Panc1 (cell line): ENCODE results near the gene ZNF222.

Source experiments
- TCF7L2 ChIP-seq: IDR thresholded peaks from 2 replicates; pipeline ENCODE4 v1.6.1; 2011; ENCODE audit warnings: mild to moderate bottlenecking, low read depth, low read length, inconsistent platforms
- TF ChIP-seq, protein P1 (sequence below): fragments of 450-650 bp; IDR thresholded peaks from 2 replicates; pipeline ENCODE4 v1.5.1; 2017; ENCODE audit warnings: mild to moderate bottlenecking
- TF ChIP-seq, protein P2 (sequence below), 2 experiments: IDR thresholded peaks; 2 replicates each; pipeline ENCODE4 v1.6.1; 2011 to 2012; ENCODE audit warnings: low read depth in 2 of 2, control low read depth in 1 of 2, low read length in 1 of 2, mild to moderate bottlenecking in 1 of 2, moderate library complexity in 1 of 2; ENCODE audit not compliant: insufficient read depth in 1 of 2

DNA sequence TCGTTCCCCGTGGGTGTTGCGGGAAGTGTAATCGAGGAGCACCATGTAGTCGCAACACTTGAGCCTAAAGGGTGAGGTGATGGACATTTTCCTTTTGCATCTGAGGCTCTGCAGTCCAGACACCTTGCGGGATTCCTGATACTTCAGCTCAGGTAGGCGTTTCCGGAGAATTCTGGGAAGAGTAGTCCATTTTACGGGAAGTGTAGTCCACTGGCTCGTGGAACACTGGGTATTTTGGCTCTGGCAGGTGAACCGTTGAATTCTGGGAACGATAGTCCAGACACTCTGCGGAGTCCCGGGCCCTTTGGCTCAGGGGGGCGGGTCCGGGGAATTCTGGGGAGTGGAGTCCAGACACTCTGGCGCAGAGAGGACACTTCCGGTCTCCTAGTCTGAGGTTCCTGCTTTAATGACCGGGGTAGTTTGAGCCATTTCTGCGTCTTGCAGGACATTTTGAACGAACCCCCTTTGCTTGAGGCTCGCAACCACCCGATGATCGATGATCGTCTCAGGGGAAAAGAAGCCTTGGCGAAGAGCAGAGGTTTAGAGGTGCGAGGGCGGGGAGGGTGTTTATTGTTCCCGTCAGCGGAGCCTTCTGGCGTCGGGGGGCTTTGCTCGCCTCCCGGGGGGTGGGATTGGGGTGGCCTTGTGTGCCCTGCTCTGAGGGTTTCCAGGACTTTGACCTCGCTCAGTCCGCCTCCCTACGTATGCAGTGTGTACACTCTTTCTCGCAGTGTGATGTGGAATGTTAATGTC, 26.6 kb downstream of the ZNF222 start, which contains the start of gene ZNF223:
- TF ChIP-seq, protein P1, sequence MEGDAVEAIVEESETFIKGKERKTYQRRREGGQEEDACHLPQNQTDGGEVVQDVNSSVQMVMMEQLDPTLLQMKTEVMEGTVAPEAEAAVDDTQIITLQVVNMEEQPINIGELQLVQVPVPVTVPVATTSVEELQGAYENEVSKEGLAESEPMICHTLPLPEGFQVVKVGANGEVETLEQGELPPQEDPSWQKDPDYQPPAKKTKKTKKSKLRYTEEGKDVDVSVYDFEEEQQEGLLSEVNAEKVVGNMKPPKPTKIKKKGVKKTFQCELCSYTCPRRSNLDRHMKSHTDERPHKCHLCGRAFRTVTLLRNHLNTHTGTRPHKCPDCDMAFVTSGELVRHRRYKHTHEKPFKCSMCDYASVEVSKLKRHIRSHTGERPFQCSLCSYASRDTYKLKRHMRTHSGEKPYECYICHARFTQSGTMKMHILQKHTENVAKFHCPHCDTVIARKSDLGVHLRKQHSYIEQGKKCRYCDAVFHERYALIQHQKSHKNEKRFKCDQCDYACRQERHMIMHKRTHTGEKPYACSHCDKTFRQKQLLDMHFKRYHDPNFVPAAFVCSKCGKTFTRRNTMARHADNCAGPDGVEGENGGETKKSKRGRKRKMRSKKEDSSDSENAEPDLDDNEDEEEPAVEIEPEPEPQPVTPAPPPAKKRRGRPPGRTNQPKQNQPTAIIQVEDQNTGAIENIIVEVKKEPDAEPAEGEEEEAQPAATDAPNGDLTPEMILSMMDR = no peak
- TF ChIP-seq, protein P2, sequence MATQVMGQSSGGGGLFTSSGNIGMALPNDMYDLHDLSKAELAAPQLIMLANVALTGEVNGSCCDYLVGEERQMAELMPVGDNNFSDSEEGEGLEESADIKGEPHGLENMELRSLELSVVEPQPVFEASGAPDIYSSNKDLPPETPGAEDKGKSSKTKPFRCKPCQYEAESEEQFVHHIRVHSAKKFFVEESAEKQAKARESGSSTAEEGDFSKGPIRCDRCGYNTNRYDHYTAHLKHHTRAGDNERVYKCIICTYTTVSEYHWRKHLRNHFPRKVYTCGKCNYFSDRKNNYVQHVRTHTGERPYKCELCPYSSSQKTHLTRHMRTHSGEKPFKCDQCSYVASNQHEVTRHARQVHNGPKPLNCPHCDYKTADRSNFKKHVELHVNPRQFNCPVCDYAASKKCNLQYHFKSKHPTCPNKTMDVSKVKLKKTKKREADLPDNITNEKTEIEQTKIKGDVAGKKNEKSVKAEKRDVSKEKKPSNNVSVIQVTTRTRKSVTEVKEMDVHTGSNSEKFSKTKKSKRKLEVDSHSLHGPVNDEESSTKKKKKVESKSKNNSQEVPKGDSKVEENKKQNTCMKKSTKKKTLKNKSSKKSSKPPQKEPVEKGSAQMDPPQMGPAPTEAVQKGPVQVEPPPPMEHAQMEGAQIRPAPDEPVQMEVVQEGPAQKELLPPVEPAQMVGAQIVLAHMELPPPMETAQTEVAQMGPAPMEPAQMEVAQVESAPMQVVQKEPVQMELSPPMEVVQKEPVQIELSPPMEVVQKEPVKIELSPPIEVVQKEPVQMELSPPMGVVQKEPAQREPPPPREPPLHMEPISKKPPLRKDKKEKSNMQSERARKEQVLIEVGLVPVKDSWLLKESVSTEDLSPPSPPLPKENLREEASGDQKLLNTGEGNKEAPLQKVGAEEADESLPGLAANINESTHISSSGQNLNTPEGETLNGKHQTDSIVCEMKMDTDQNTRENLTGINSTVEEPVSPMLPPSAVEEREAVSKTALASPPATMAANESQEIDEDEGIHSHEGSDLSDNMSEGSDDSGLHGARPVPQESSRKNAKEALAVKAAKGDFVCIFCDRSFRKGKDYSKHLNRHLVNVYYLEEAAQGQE (IDR thresholded peaks at IDR 0.05; ENCODE audit: insufficient read depth in 1 of 2, low read depth in 2 of 2, low read length in 1 of 2) = no peak
- no peak for TF ChIP-seq TCF7L2
